OCI-LY1 (cell line): ENCODE measurements around the gene SGO2.

ENCODE experiments used
- H2AFZ ChIP-seq: fragments of 200-600 bp; sonication (generic), shearing (Covaris generic); 2 replicates; pipeline ENCODE4 v1.6.0; 2014; ENCODE audit warnings: antibody characterized with exemption, mild to moderate bottlenecking, low read length
- H3F3A ChIP-seq: fragments of 200-600 bp; sonication (generic), shearing (Covaris generic); 2 replicates; pipeline ENCODE4 v1.6.0; 2014; ENCODE audit warnings: mild to moderate bottlenecking, antibody characterized with exemption, low read length, moderate library complexity; ENCODE audit not compliant: insufficient read depth
- H3K27ac ChIP-seq: fragments of 200-600 bp; sonication (generic); 2 replicates; pipeline ENCODE4 v1.5.1; 2014; ENCODE audit warnings: low read length, mixed run types, mild to moderate bottlenecking, low read depth; ENCODE audit not compliant: poor library complexity, severe bottlenecking
- H3K27me3 ChIP-seq: fragments of 200-600 bp; sonication (generic); 2 replicates; pipeline ENCODE4 v1.6.0; 2014; ENCODE audit warnings: antibody characterized with exemption, mild to moderate bottlenecking, low read length, moderate library complexity; ENCODE audit not compliant: insufficient read depth
- H3K36me3 ChIP-seq: fragments of 200-600 bp; sonication (generic); 2 replicates; pipeline ENCODE4 v1.6.1; 2014; ENCODE audit warnings: mild to moderate bottlenecking, antibody characterized with exemption, low read length, moderate library complexity, mixed read lengths; ENCODE audit not compliant: insufficient read depth
- H3K4me1 ChIP-seq: fragments of 200-600 bp; sonication (generic); 2 replicates; pipeline ENCODE4 v1.5.1; 2014; ENCODE audit warnings: mild to moderate bottlenecking, low read length, moderate library complexity; ENCODE audit not compliant: insufficient read depth, severe bottlenecking
- H3K4me2 ChIP-seq: fragments of 200-600 bp; sonication (generic), shearing (Covaris generic); 2 replicates; pipeline ENCODE4 v1.6.1; 2014; ENCODE audit warnings: low read length
- H3K4me3 ChIP-seq: fragments of 200-600 bp; sonication (generic); 2 replicates; pipeline ENCODE4 v1.5.1; 2014; ENCODE audit warnings: low read length, low read depth, mild to moderate bottlenecking, mixed read lengths; ENCODE audit not compliant: poor library complexity, severe bottlenecking
- H3K79me2 ChIP-seq: fragments of 200-600 bp; shearing (Covaris generic); 2 replicates; pipeline ENCODE4 v1.6.1; 2016; ENCODE audit warnings: mixed run types, low read length, mixed read lengths; ENCODE audit not compliant: insufficient read depth
- H3K9ac ChIP-seq: fragments of 200-600 bp; sonication (generic), shearing (Covaris generic); 2 replicates; pipeline ENCODE4 v1.6.1; 2014; ENCODE audit warnings: mild to moderate bottlenecking, low read length, mixed read lengths
- H3K9me2 ChIP-seq: fragments of 200-600 bp; sonication (generic), shearing (Covaris generic); 2 replicates; pipeline ENCODE4 v1.6.1; 2014; ENCODE audit warnings: low read depth, mild to moderate bottlenecking, low read length, mixed read lengths
- H3K9me3 ChIP-seq: fragments of 200-600 bp; shearing (Covaris generic); 2 replicates; pipeline ENCODE4 v1.6.1; 2014; ENCODE audit warnings: low read length, mixed read lengths
- H4K20me1 ChIP-seq: fragments of 200-600 bp; sonication (generic), shearing (Covaris generic); 2 replicates; pipeline ENCODE4 v1.6.0; 2016; ENCODE audit warnings: mild to moderate bottlenecking, low read length; ENCODE audit not compliant: insufficient read depth
- EZH2 ChIP-seq: fragments of 200-600 bp; sonication (generic), shearing (Covaris generic); IDR thresholded peaks from 2 replicates; pipeline ENCODE4 v1.8.0; 2017; ENCODE audit warnings: borderline replicate concordance, mixed run types, mild to moderate bottlenecking, antibody characterized with exemption, low read length, moderate library complexity, mixed read lengths
- TF ChIP-seq, protein P1 (sequence below): fragments of 200-600 bp; sonication (generic), shearing (Covaris generic); IDR thresholded peaks from 2 replicates; pipeline ENCODE4 v1.5.1; 2017; ENCODE audit warnings: mild to moderate bottlenecking, antibody characterized with exemption, low read length, moderate library complexity, mixed read lengths

Gene SGO2

DNA sequence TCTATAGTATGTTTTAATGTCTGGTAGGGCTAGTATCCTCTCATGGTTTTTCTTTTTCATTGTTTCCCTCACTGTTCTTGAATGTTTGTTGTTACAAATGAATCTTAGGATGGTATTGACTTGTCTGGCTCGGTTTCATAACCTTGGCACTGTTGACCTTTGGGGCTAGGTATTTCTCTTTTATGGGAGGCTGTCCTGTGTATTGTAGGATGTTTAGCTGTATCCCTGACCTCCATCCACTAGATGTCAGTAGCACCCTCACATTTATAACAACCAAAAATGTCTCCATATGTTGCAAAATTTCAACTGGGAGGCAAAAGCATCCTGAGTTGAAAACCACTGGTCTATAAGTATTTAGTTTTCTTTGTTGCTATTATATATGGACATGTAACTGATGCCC lies 52.8 kb downstream of the SGO2 start:
- H3K36me3 ChIP-seq, result peaks cover 37% of the 10 kb centered on the region
- peaks cover 22% of the 10 kb centered on the region for H3K4me1 ChIP-seq
- H3K27ac ChIP-seq, result no peak overlapping the region
- H3K27me3 ChIP-seq, result no peaks in the 10 kb centered on the region
- no peaks in the 10 kb centered on the region for H3F3A ChIP-seq
- no peak overlapping the region for H3K4me2 ChIP-seq
- H2AFZ ChIP-seq, result no peak overlapping the region
- no peak overlapping the region for H3K9ac ChIP-seq
- H3K79me2 ChIP-seq, result no peaks in the 10 kb centered on the region
- no peaks in the 10 kb centered on the region for H3K9me3 ChIP-seq
- no peak overlapping the region for H3K4me3 ChIP-seq
- H3K9me2 ChIP-seq, result no peaks in the 10 kb centered on the region
- TF ChIP-seq EZH2, result no peak
- TF ChIP-seq, protein P1, sequence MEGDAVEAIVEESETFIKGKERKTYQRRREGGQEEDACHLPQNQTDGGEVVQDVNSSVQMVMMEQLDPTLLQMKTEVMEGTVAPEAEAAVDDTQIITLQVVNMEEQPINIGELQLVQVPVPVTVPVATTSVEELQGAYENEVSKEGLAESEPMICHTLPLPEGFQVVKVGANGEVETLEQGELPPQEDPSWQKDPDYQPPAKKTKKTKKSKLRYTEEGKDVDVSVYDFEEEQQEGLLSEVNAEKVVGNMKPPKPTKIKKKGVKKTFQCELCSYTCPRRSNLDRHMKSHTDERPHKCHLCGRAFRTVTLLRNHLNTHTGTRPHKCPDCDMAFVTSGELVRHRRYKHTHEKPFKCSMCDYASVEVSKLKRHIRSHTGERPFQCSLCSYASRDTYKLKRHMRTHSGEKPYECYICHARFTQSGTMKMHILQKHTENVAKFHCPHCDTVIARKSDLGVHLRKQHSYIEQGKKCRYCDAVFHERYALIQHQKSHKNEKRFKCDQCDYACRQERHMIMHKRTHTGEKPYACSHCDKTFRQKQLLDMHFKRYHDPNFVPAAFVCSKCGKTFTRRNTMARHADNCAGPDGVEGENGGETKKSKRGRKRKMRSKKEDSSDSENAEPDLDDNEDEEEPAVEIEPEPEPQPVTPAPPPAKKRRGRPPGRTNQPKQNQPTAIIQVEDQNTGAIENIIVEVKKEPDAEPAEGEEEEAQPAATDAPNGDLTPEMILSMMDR, result peak; percentile 67
- no peaks in the 10 kb centered on the region for H4K20me1 ChIP-seq

DNA sequence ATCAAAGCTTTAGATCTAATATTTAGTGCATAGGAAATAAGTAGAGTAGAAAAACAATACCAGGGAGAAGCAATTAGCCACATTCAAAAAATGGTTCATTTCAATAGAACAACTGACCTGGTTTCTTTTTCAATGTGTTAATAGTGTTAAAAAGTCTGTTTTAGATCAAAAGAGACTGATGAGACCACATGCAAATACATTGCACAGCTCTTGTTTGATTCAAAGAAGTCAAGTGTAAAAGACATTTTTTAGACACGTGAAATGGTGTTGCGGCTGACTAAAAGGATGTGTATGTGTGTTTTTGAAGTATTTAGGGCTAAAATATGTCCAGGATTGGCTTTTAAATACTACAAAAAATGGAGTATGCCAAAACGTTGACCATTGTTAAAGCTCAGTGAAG lies 58.6 kb downstream of the SGO2 start:
- TF ChIP-seq EZH2, result no peak
- TF ChIP-seq, protein P1, result no peak
- peak overlapping the region; percentile 84 for H3K27ac ChIP-seq
- peaks cover 79% of the 10 kb centered on the region for H3K4me1 ChIP-seq
- no peaks in the 10 kb centered on the region for H4K20me1 ChIP-seq
- no peaks in the 10 kb centered on the region for H3K27me3 ChIP-seq
- H2AFZ ChIP-seq, result no peak overlapping the region
- H3K9me3 ChIP-seq, result no peaks in the 10 kb centered on the region
- H3K9me2 ChIP-seq, result no peaks in the 10 kb centered on the region
- no peaks in the 10 kb centered on the region for H3F3A ChIP-seq
- peaks cover 3% of the 10 kb centered on the region; the same call in 1 of the 2 replicates for H3K36me3 ChIP-seq
- peak overlapping the region; percentile 70 for H3K4me3 ChIP-seq
- H3K79me2 ChIP-seq, result no peaks in the 10 kb centered on the region
- H3K9ac ChIP-seq, result peak overlapping the region; percentile 82
- peak overlapping the region; percentile 81 for H3K4me2 ChIP-seq

DNA sequence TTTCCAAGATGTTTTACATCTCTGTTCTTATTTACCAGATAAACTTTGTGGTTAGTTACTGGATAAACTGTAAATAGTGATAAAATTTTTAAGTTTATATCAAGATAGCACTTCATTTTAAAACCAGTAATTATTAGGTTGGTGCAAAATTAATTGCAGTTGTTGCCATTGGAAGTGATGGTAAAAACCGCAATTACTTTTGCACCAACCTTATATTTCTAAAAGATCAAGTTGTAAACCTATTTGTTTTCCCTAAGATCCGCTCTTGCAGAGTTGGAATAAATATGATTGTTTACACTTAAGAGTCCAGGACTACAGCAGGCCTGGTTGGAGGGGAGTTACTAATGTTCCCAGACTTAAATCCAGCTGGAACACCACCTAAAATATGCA lies 59.3 kb downstream of the SGO2 start:
- Histone ChIP-seq H3K36me3 (peaks cover 3% of the 10 kb centered on the region; the same call in 1 of the 2 replicates), H4K20me1 (no peaks in the 10 kb centered on the region), H3K9me2 (no peaks in the 10 kb centered on the region), H3K27me3 (no peaks in the 10 kb centered on the region), H3F3A (no peaks in the 10 kb centered on the region), H2AFZ (no peak overlapping the region), H3K79me2 (no peaks in the 10 kb centered on the region), H3K4me1 (peaks cover 79% of the 10 kb centered on the region), H3K4me3 (peak overlapping the region; percentile 70), H3K27ac (peak overlapping the region; percentile 84), H3K4me2 (peak overlapping the region; percentile 81), H3K9ac (peak overlapping the region; percentile 82), H3K9me3 (no peaks in the 10 kb centered on the region)
- TF ChIP-seq, protein P1, result no peak
- TF ChIP-seq EZH2, result no peak
